ENCODE results near the gene PROS1.
"Not testable (repeated sequence)": the region's sequence is repeated elsewhere in the genome, so short reads cannot be mapped to it uniquely, and the experiment has no call there.

Gene PROS1

GRCh38 chr3:93969443-93969842, 4.3 kb downstream of the PROS1 start:
- DNase-seq (ENCODE audit: low read depth), result no peak

- not testable (repeated sequence) for DNase-seq (ENCODE audit: low read depth)
These were observed 8.6 kb downstream of the PROS1 start for GRCh38 chr3:93965106-93965505.

GRCh38 chr3:93962798-93963197, 10.9 kb downstream of the PROS1 start:
- no peak for DNase-seq (ENCODE audit: low read depth)

- no peak for DNase-seq (ENCODE audit: low read depth)
These were observed 12.2 kb downstream of the PROS1 start for GRCh38 chr3:93961489-93961888.

GRCh38 chr3:93961026-93961425, 12.7 kb downstream of the PROS1 start:
- no peak for DNase-seq (ENCODE audit: low read depth)

GRCh38 chr3:93949958-93950357, 23.7 kb downstream of the PROS1 start:
- DNase-seq (ENCODE audit: low read depth), result not testable (repeated sequence)

GRCh38 chr3:93937485-93937884, 36.2 kb downstream of the PROS1 start:
- DNase-seq (ENCODE audit: low read depth), result not testable (repeated sequence)

- DNase-seq (ENCODE audit: low read depth), result no peak
These were observed 37.1 kb downstream of the PROS1 start for GRCh38 chr3:93936549-93936948.

GRCh38 chr3:93934366-93935046, 39.2 kb downstream of the PROS1 start:
- DNase-seq (ENCODE audit: low read depth), result no peak

- no peak for DNase-seq (ENCODE audit: low read depth)
These were observed 42.0 kb downstream of the PROS1 start for GRCh38 chr3:93931597-93932229.

- no peak for DNase-seq (ENCODE audit: low read depth)
These were observed 43.7 kb downstream of the PROS1 start for GRCh38 chr3:93930041-93930440.

- DNase-seq (ENCODE audit: low read depth), result no peak
These were observed 46.9 kb downstream of the PROS1 start for GRCh38 chr3:93926789-93927188.

- no peak for DNase-seq (ENCODE audit: low read depth)
These were observed 49.2 kb downstream of the PROS1 start for GRCh38 chr3:93924491-93924890.

- DNase-seq (ENCODE audit: low read depth), result no peak
These were observed 50.7 kb downstream of the PROS1 start for GRCh38 chr3:93923006-93923405.

GRCh38 chr3:93917546-93918029, 56.1 kb downstream of the PROS1 start:
- not testable (repeated sequence) for DNase-seq (ENCODE audit: low read depth)

GRCh38 chr3:93913623-93914022, 60.1 kb downstream of the PROS1 start:
- DNase-seq (ENCODE audit: low read depth), result not testable (repeated sequence)

- DNase-seq (ENCODE audit: low read depth), result no peak
These were observed 62.5 kb downstream of the PROS1 start for GRCh38 chr3:93911206-93911605.

GRCh38 chr3:93910097-93910496, 63.6 kb downstream of the PROS1 start:
- no peak for DNase-seq (ENCODE audit: low read depth)

- DNase-seq (ENCODE audit: low read depth), result no peak
These were observed 66.6 kb downstream of the PROS1 start for GRCh38 chr3:93907132-93907531.

- no peak for DNase-seq (ENCODE audit: low read depth)
These were observed 67.5 kb downstream of the PROS1 start for GRCh38 chr3:93906245-93906644.

GRCh38 chr3:93904568-93904967, 69.1 kb downstream of the PROS1 start:
- DNase-seq (ENCODE audit: low read depth), result no peak

GRCh38 chr3:93878250-93879017, 95.3 kb downstream of the PROS1 start:
- not testable (repeated sequence) for DNase-seq (ENCODE audit: low read depth)

GRCh38 chr3:93877427-93877826, 96.3 kb downstream of the PROS1 start:
- not testable (repeated sequence) for DNase-seq (ENCODE audit: low read depth)

Measured in activated T-cell treated with anti-CD3 and anti-CD28 coated beads for 48 hours (primary cell).